COLO829 (cell line): ENCODE results near the gene GOPC.
A peak's percentile ranks its signal among the peaks of the same experiment; 100 is the strongest.
"Not testable (repeated sequence)": the region's sequence is repeated elsewhere in the genome, so short reads cannot be mapped to it uniquely, and the experiment has no call there.

ENCODE experiments used
- DNase-seq: peaks from one replicate; pipeline ENCODE4 v3.0.0; 2012; ENCODE audit warnings: low spot score

Gene GOPC

DNA sequence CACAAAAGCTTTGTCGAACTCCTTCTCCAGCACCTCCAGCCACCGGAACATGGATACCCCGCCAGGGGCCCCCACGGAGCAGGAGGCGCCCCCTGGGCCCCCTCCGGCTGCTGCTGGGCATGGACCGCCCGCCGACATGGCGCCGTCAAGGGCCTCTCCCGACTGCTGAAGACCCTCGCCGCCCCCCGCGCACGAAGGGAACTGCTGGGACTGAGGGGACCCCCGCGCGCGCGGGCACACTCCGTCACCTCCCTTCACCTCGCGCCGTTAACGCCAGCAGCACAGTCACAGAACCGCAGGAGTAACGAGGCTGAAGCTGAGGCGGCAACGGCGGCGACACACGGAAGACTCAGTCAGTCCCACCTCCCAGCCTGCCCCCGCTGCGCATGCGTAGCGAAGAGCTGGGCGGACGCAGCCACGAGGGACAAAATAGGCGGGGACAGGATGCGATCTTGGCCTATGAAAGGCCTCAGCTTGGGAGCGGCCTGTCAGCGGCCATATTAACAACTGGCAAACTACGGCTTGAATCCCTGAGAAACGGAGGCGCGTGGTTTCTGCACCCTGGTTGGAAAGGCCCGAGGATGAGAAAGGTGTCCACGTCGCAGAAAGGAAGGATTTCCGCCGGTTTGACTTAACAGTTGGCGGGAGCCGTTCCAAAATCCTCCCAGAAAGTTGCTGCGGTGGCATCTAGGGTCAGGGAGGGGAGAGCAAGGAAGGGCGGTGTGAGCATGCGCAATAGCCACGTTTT lies at the start of gene GOPC:
Gene GOPC (minus strand): TSS at position 361 of the 748 bp plus-strand sequence. CDS start 223 bp downstream, at position 138.
- peak; percentile 98 for DNase-seq

DNA sequence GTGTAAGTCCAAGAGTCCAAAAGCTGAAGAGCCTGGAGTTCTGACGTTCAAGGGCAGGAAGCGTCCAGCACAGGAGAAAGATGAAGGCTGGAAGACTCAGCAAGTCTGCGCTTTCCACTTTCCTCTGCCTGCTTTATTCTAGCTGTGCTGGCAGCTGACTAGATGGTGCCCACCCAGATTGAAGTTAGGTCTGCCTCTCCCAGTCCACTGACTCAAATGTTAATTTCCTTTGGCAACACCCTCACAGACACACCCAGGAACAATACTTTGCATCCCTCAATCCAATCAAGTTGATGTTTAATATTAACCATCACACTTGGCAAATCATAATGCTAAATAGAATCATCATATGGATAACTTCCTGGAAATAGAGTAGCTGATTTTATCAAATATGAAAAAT lies 49.7 kb upstream of the GOPC start:
- not testable (repeated sequence) for DNase-seq

DNA sequence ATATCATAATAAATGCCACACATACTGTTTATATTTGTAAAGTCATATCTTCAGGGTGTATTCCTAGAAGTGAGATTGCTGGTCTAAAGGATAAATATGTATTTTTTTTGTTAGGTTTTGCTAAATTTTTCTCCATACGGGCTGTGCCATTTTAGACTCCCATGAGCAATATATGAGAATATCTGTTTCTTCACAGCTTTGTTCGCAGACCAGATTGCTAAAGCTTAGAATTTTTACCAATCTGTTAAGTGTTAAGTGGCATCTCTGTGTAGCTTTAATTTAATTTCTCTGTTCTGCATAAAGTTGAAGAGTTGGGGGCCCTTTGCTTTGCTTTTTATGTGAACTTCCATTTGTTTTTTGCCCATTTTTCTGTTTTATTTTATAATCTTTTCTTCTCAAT lies 40.7 kb upstream of the GOPC start:
- no peak for DNase-seq

DNA sequence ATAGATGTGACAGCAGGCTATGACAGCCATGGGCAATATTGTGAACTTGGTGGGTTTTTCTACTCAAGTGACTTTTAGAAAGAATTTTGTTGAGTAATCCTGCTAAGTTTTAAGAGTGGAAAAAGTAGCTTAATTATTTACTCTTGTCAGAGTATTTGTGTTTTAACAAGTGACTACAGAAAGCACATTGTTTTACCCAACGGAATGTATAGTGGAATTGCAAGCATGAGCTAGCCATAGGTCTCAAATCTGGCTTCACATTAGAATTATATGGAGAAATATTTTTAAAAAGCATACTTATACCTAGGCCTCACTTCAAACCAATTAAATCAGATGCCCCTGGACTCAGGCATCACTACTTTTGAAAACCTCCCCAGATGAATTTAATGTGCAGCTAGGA lies 35.5 kb upstream of the GOPC start:
- DNase-seq = no peak

DNA sequence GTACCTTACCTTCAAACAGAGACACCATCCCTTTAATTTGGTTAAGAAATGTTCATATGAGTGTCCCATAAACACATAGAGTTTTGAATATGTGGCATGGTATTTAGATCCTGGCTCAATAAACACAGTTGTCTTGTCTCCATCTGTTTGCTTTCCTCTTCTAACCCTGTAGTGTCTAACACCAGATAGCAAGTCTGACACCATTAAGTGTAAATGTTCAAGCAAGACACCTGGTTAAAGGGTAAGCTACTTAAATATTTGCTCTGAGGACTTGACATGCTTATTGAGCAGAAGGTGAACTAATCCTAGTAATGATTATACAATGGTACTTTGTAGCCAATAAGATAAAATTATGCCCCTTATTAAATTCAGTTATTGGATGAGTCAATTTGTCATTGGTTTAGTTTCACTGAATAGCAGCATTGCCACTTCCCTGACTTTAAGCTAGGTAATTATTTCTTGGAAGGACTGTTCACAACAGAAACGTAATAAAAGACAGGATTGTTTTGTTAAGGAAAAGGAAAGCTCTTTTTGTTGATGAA lies 26.9 kb upstream of the GOPC start:
- no peak for DNase-seq

DNA sequence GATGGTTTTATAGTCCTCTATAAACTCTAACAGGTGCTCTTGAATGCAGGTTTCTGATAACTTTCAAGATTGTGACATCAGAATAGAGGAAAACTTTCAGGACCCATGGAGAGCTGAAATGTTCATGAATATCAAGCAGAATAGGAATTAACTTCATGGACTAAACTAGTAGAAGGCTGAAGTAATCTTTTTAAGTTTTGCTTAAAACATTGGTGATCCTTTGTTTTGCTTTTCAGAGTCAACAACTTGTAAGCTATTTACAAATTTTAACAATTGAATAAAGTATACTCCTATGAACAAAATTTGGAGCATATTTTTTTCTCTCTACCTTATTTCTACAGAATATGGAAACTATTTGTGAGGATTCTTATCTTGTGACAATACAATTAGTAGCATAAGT lies 25.2 kb upstream of the GOPC start:
- no peak for DNase-seq

DNA sequence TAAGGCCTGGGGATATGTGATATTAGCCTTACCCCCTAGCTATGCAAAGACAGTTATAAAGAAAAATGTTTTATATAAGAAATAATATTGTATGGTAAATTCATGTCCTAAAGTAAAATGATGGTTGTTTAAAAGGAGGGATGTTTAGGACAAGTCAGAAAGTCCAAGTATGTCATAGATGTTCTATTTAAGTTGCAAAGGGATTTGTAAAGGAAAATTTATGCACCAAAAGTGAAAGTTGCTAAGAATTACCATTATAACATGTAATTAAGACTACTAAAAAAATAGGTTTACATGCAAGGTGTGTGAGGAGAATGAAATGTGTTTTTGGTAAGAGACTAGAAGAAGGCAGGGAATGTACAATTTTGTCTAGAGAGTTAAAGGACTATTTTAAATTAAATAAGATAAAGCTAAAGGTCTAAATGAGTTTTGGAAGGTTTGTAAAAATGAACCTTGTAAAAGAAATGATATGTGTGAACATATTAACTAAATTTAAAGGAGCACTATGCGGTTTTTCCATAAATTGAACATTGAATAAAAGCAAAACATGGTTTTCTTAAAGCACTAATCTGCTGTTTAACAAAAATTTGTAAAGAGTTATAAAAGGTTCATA lies 22.7 kb upstream of the GOPC start:
- DNase-seq = no peak

DNA sequence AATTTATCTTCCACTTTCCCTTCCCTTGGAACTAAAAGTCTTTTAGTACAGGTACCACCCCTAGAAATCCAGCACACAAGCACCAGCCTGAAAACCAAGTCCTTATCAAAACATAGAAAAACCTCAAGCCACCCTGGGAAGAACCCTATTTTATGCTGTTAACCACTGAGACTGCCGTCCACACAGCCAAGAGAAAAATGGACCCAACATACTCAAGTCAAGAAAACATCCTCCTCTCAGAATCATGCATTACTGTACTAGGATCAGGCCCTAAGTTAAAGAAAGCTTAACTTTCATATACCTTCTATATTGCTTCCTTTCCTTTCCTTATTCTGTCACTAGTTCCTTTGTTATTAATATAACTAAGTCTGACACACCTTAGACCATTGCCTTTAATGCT lies 16.9 kb upstream of the GOPC start:
- no peak for DNase-seq

DNA sequence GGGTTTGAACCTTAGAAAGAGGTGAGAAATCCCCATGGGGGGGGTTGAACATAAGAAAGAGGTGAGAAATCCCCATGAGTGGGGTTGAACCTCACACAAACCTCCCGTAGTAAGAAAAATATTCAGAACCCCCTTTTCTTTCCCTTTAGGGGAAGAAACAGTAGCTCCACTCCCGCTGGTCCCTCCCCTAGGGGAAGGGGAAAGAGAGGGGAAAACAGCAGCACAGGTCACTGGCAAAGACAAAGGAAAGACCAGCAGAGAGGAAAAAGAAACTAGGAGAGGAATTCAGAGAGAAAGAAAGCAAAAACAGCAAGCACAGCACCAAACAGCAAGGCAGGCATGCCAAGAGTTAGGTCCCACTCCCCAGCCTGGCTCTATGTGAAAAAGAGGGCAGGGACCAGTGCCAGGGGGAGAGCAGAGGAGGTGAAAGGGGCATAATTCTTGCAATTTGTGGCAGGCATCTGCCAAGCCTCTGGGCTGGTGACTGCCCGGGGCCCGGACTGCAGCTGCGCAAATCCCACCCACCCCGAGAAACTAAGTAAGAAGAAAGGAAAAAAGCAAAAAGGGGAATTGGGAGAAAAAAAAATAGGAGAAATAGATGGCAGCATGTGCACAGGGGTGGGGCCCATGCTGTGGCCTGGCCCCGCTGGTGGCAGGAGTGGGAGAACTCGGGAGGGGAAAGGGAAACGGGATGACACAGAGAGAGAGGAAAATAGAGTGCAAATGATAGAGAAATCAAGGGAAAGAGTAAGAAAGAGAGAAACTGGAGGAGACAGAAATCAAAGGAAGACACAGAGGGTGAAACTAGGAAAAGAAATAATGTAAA lies 15.1 kb upstream of the GOPC start:
- no peak for DNase-seq

DNA sequence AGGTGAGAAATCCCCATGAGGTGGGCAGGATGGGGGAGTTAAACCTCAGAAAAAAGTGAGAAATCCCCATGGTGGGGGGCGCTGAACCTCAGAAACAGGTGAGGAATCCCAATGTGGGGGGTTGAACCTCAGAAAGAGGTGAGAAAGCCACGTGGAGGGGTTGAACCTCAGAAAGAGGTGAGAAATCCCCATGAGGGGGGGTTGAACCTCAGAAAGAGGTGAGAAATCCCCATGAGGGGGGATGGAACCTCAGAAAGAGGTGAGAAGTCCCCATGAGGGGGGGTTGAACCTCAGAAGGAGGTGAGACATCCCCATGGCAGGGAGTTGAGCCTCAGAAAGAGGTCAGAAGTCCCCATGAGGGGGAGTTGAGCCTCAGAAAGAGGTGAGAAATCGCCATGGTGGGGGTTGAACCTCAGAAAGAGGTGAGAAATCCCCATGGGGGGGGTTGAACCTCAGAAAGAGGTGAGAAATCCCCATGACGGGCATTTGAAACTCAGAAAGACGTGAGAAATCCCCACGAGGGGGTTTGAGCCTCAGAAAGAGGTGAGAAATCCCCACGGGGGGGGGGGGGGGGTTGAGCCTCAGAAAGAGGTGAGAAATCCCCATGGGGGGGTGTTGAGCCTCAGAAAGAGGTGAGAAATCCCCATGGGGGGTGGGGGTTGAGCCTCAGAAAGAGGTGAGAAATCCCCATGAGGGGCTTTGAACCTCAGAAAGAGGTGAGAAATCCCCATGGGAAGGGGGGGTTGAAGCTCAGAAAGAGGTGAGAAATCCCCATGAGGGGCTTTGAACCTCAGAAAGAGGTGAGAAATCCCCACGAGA lies 14.3 kb upstream of the GOPC start:
- no peak for DNase-seq

DNA sequence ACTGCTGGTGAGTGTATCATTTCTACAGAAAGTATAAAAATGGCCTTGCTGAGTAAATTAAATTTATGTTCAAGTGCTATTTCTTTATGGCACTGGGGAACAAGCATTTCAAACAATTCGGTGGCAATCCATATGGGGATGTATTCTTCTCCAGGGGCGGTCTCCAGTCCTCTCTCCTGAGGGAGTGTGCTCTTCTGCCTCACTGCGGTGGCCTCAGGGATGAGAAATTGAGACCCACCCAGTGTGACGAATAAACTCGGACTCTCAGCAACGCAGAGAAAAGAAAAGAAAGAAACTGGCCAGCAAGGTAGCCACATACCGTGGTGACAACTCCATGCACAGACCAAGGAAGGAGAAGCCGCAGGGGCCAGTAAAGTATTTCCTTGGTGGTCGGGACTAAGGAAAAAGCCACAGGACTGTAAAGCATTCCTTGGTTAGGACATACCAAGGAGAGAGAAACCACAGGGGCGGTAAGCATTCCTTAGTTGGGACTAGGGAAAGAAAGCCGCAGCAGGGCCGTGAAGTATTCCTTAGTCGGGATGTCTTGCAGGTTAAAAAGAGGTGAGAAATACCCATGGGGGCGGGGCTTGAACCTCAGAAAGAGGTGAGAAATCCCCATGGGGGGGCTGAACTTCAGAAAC lies 13.6 kb upstream of the GOPC start:
- no peak for DNase-seq

DNA sequence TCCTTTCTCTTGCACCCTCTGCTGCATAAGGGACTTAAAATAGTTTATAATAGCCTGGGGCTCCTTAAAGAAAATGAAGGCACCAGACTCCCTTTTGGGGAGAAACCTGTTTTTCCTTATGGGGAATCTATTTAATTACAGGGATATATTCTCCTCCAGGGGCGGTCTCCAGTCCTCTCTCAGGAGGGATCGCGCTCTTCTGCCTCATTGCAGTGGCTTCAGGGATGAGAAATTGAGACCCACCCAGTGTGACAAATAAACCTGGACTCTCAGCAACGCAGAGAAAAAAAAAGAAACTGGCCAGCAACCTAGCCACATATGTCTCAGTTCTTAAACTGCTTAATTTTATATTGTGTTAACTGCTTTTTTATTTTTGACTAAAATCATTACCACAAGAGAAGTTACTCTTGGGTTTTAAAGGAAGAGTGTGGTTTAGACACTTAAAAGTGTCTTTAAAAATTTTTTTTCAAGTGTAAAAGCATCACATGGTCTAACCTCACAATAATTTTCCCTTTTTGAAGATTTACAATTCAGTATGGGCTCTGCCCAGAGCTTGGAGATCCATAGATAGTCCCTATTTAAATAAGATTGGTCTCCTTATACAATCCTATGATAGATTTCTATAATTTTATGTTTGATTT lies 11.7 kb upstream of the GOPC start:
- DNase-seq = no peak

DNA sequence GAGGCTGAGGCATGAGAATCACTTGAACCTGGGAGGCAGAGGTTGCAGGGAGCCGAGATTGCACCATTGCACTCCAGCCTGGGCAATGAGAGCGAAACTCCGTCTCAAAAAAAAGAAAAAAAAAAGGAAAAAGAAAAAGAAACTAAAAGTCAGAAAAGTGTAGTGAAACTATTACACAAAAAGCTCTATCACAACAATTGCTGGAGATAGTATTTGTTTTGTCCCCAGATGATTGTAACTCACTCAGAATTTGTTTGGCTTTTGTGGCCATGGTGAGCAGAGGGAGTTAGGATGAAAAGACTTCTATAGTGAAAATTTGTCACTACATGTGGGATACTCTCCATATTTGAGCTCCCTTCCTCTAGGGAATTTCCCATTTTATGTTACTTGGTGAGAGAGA lies 5.2 kb upstream of the GOPC start:
- no peak for DNase-seq

DNA sequence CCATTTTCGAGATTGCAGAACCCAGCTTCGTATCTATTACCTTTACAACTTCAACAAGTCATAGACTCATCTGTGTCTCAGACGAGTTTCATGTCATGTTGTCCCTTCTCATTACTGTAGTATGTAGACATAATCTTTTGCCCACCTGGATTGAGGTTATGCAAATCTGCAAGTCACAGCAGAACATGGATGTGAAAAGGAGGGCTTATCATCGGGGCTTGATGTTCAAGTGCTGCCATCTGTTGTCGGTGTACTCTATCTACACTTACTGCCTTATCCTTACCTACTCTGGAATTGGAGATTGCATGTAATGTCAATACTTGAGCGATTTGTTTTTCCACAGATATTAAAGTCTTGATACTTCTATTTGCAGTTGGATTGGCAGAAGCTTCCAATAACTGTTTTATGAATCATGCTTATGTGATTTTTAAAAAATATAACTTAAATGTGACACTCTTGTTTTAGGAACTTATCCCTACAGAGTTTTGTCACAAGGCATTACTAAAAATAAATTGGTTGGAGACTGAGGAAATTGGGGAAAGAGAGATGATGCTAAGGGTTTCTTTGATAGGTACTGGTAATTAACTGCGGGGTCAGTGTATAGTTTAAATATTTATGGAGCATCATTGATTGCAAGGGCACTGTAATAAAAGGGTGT lies 3.0 kb upstream of the GOPC start:
- DNase-seq = peak; percentile 62

DNA sequence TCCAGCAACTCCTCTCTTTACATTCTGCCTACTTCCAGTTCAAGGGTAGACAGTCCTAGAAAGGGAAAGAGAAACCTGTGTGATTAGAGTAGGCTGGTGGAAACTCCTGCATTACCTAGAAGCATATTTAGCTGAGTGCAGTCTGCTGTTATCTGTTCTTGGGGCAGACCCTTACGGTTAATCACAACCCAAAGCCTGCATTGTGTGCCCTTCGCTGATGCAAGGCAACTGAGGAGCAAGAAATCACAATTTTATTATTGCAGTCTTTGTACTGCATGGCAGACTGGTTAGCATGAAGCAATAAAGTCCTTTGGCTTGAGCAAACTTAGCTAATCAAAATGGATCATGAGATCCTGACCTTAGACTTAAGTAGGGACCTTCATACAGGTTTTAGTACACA lies 1.5 kb upstream of the GOPC start:
- DNase-seq = no peak

DNA sequence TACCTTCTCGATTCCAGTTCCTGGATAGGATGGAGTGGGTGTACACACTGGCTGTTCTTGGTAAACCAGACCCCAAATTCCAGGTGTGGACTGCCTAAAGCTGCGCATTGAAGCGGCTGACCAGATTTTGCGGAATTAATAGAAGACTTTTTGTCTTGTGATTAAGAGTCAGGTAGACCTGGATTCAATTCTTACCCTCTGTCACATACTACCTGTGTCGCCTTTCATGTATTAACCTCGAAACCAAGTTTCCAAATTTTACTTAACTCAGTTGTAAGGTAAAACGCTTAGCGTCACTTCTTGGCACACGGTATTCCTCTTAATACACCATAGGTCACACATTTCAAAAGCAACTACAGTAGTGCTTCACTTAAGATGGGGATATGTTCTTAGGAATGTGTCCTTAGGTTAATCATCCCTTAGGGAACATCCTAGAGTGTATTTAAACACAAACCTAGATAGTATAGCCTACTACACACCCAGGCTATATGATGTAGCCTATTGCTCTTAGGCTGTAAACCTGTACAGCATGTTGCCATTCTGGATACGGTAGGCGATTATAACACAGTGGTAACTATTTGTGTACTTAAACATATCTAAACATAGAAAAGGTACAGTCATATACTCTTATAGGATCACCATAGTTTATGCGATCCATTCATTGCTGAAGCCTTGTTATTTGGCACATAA lies 733 bp upstream of the GOPC start:
- no peak for DNase-seq

DNA sequence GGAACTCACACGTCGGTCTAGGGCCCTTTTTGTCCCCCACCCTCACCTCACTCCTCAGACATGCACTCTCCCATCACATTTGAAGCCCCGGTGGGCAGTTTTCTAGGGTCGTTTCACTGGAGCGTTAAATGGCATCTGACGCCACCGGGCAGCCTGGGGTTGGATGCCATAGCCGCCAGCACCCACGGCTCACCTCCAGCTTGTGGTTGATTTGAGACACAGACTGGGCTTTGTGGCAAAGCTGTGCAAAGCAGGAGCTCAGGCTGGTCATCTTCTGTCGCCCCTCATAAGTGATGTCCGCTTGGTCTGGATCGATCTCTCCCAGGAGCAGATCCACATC lies 530 bp downstream of the GOPC start:
- no peak for DNase-seq

DNA sequence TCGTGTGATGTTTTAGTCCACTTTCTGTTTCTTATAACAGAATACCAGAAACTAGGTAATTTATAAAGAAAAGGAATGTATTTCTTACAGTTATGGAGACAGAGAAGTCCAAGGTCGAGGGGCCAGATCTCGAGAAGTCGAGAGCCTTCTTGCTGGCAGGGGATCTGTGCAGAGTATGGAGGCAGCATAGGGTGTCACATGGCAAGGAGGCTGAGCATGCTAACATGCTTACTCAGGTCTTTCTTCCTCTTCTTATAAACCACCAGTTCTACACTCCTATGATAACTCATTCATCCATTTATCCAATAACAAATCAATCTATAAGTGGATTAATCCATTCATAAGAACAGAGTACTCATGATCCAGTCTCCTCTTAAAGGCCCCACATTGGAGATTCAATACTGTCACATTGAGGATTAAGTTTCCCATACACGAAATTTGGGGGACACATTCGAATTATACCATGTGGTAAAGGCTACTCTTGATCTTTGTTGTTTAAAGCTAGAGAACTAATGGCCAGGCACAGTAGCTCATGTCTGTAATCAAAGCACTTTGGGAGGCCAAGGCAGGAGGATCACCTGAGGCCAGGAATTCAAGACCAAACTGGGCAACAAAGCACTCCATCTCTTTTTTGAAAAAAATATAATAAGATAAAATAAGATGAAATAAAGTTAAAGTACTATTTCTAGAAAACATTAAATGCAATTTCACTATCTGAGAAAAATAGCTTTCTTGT lies 2.1 kb downstream of the GOPC start:
- no peak for DNase-seq

DNA sequence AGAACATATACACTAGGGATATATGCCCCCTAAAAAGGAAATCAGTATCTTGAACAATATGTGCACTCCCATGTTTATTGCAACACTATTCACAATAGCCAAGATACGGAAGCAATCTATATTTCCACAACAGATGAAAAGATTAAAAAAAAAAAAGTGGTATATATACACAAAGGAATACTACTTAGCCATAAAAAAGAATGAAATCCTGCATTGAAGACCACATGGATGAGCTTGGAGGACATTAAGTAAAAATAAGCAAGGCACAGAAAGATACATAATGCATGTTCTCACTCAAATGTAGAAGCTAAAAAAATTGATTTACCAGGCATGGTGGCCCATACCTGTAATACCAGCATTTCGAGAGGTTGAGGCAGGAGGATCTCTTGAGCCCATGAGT lies 4.6 kb downstream of the GOPC start:
- DNase-seq = no peak
